H9 (cell line): ENCODE measurements around the gene QDPR. TPM values are rescaled to one million over a fixed set of nuclear protein-coding genes. Genes with fewer than 3 reads are reported as not detected.

Experiments used
- DNase-seq: peaks from one replicate; pipeline ENCODE4 v3.0.0-alpha.2; 2017
- H2AFZ ChIP-seq: one replicate; pipeline ENCODE4 v1.6.1; 2013; ENCODE audit warnings: mild to moderate bottlenecking, low read length, control low read depth, moderate library complexity
- H2AK5ac ChIP-seq: 2 replicates; pipeline ENCODE4 v1.6.1; 2013; ENCODE audit warnings: low read length, control low read depth, mixed read lengths; ENCODE audit not compliant: insufficient read length
- H2BK120ac ChIP-seq: one replicate; pipeline ENCODE4 v1.6.1; 2013; ENCODE audit warnings: low read depth, mild to moderate bottlenecking, low read length, control low read depth, inconsistent platforms; ENCODE audit not compliant: poor library complexity, severe bottlenecking
- H2BK12ac ChIP-seq: 2 replicates; pipeline ENCODE4 v1.6.1; 2013; ENCODE audit warnings: low read length, control low read depth, mixed read lengths, low read depth; ENCODE audit not compliant: insufficient read length
- H2BK15ac ChIP-seq: 2 replicates; pipeline ENCODE4 v1.6.1; 2013; ENCODE audit warnings: low read depth, low read length, control low read depth
- H2BK20ac ChIP-seq: one replicate; pipeline ENCODE4 v1.6.1; 2013; ENCODE audit warnings: low read depth, mild to moderate bottlenecking, low read length, control low read depth, inconsistent platforms; ENCODE audit not compliant: poor library complexity, severe bottlenecking
- H2BK5ac ChIP-seq: 2 replicates; pipeline ENCODE4 v1.6.1; 2013; ENCODE audit warnings: low read length, control low read depth, mixed read lengths; ENCODE audit not compliant: insufficient read length
- H3K14ac ChIP-seq: 2 replicates; pipeline ENCODE4 v1.6.1; 2013; ENCODE audit warnings: low read length, control low read depth; ENCODE audit not compliant: insufficient read depth
- H3K18ac ChIP-seq: 2 replicates; pipeline ENCODE4 v1.6.1; 2013; ENCODE audit warnings: low read depth, mild to moderate bottlenecking, mixed read lengths, low read length, control low read depth; ENCODE audit not compliant: insufficient read length
- H3K23ac ChIP-seq: 2 replicates; pipeline ENCODE4 v1.6.1; 2013; ENCODE audit warnings: low read length, control low read depth, mixed read lengths, low read depth; ENCODE audit not compliant: insufficient read length
- H3K23me2 ChIP-seq: 2 replicates; pipeline ENCODE4 v1.6.1; 2013; ENCODE audit warnings: low read depth, mild to moderate bottlenecking, mixed read lengths, low read length, control low read depth; ENCODE audit not compliant: insufficient read length, poor library complexity, severe bottlenecking
- H3K27ac ChIP-seq: 2 replicates; pipeline ENCODE4 v1.5.1; 2013; ENCODE audit warnings: low read length, control low read depth, mixed read lengths, low read depth; ENCODE audit not compliant: insufficient read length
- H3K27me3 ChIP-seq: 2 replicates; pipeline ENCODE4 v1.6.1; 2013; ENCODE audit warnings: low read length, control low read depth, inconsistent platforms; ENCODE audit not compliant: insufficient read depth
- H3K4ac ChIP-seq: 2 replicates; pipeline ENCODE4 v1.6.1; 2013; ENCODE audit warnings: low read depth, mild to moderate bottlenecking, control low read depth, inconsistent platforms, low read length, moderate library complexity
- H3K4me1 ChIP-seq: 2 replicates; pipeline ENCODE4 v1.6.1; 2013; ENCODE audit warnings: low read length, control low read depth, inconsistent platforms; ENCODE audit not compliant: insufficient read depth
- H3K4me2 ChIP-seq: 2 replicates; pipeline ENCODE4 v1.6.1; 2013; ENCODE audit warnings: low read length, control low read depth, mixed read lengths; ENCODE audit not compliant: insufficient read length, insufficient read depth
- H3K56ac ChIP-seq: 2 replicates; pipeline ENCODE4 v1.6.1; 2013; ENCODE audit warnings: low read depth, mild to moderate bottlenecking, mixed read lengths, low read length, control low read depth; ENCODE audit not compliant: insufficient read length
- H3K79me1 ChIP-seq: 2 replicates; pipeline ENCODE4 v1.6.1; 2013; ENCODE audit warnings: low read depth, mild to moderate bottlenecking, moderate library complexity, low read length, control low read depth, inconsistent platforms; ENCODE audit not compliant: insufficient read depth, poor library complexity, severe bottlenecking
- H3K79me2 ChIP-seq: 2 replicates; pipeline ENCODE4 v1.6.1; 2013; ENCODE audit warnings: low read length, control low read depth, inconsistent platforms; ENCODE audit not compliant: insufficient read depth
- H3K9ac ChIP-seq: 2 replicates; pipeline ENCODE4 v1.6.1; 2013; ENCODE audit warnings: low read length, control low read depth, mixed read lengths; ENCODE audit not compliant: insufficient read length; ENCODE audit errors: extremely low read depth
- H3K9me3 ChIP-seq: one replicate; pipeline ENCODE4 v1.6.1; 2013; ENCODE audit warnings: low read depth, low read length, inconsistent platforms; ENCODE audit not compliant: control insufficient read depth
- H3T11ph ChIP-seq: one replicate; pipeline ENCODE4 v1.6.1; 2013; ENCODE audit warnings: mild to moderate bottlenecking, low read length, control low read depth, inconsistent platforms
- H4K20me1 ChIP-seq: one replicate; pipeline ENCODE4 v1.6.1; 2013; ENCODE audit not compliant: control insufficient read depth, insufficient read length, insufficient read depth
- H4K5ac ChIP-seq: 2 replicates; pipeline ENCODE4 v1.6.1; 2013; ENCODE audit warnings: low read depth, mild to moderate bottlenecking, mixed read lengths, low read length, control low read depth; ENCODE audit not compliant: insufficient read length
- H4K8ac ChIP-seq: replicated peaks from 2 replicates; pipeline ENCODE4 v1.6.1; 2013; ENCODE audit warnings: low read length, control low read depth, mixed read lengths, low read depth; ENCODE audit not compliant: insufficient read length
- H4K91ac ChIP-seq: 2 replicates; pipeline ENCODE4 v1.6.1; 2013; ENCODE audit warnings: low read depth, mild to moderate bottlenecking, moderate library complexity, mixed read lengths, low read length, control low read depth; ENCODE audit not compliant: insufficient read length
- H3K27ac Mint-ChIP-seq, 3 experiments: 2 replicates in 2 of 3; 3 replicates in 1 of 3; pipeline ENCODE4 v1.8.0; 2020 to 2021; ENCODE audit warnings: mixed read lengths in 3 of 3, mild to moderate bottlenecking in 1 of 3, moderate library complexity in 1 of 3
- H3K27me3 Mint-ChIP-seq: 2 replicates; pipeline ENCODE4 v1.8.0; 2021; ENCODE audit warnings: low read depth, mild to moderate bottlenecking, moderate library complexity, mixed read lengths
- H3K36me3 Mint-ChIP-seq, 3 experiments: 2 replicates in 2 of 3; 3 replicates in 1 of 3; pipeline ENCODE4 v1.8.0; 2020 to 2021; ENCODE audit warnings: low read depth in 3 of 3, mixed read lengths in 3 of 3; ENCODE audit not compliant: insufficient read depth in 1 of 3
- H3K4me1 Mint-ChIP-seq, 2 experiments: 2 replicates each; pipeline ENCODE4 v1.8.0; 2020; ENCODE audit warnings: mixed read lengths in 2 of 2
- H3K4me3 Mint-ChIP-seq, 2 experiments: 2 replicates in 1 of 2; 3 replicates in 1 of 2; pipeline ENCODE4 v1.8.0; 2020 to 2021; ENCODE audit warnings: mild to moderate bottlenecking in 2 of 2, mixed read lengths in 2 of 2, moderate library complexity in 1 of 2
- H3K9me3 Mint-ChIP-seq, 2 experiments: 2 replicates in 1 of 2; 3 replicates in 1 of 2; pipeline ENCODE4 v1.8.0; 2020; ENCODE audit warnings: mild to moderate bottlenecking in 2 of 2, mixed read lengths in 2 of 2, moderate library complexity in 1 of 2
- CTCF ChIP-seq: fragments of 200-600 bp; sonication (generic); conservative IDR thresholded peaks from 3 replicates; pipeline ENCODE4 v1.8.0; 2021; ENCODE audit warnings: antibody characterized with exemption, mild to moderate bottlenecking
- WGBS: extraction: QIAGEN DNeasy Blood & Tissue Kit; methylation state at CpG from one replicate; pipeline ENCODE4 v1.1.7; 2013; ENCODE audit warnings: missing lambda C conversion rate, low lambda C conversion rate, mixed read lengths; ENCODE audit not compliant: insufficient read length; ENCODE audit errors: extremely low coverage; 5-methylcytosine and 5-hydroxymethylcytosine counted together
- total RNA-seq: library from RNA; stranded (reverse); gene quantifications from 2 replicates; pipeline ENCODE4 v1.2.1, GENCODE V29; 2021

The QDPR gene
- total RNA-seq, 1 experiment from 2014 or later, result 23.5 TPM

- no peaks in the 10 kb centered on the region for H3K9me3 ChIP-seq
- no peak overlapping the region for H3K4me2 ChIP-seq
- TF ChIP-seq CTCF, result no peak
- H3K14ac ChIP-seq, result no peak overlapping the region
- no peak overlapping the region for H4K8ac ChIP-seq
- no peak overlapping the region for H2BK20ac ChIP-seq
- no peak overlapping the region for H2BK12ac ChIP-seq
- H3K23ac ChIP-seq, result no peak overlapping the region
- Mint-ChIP-seq H3K4me1 (peaks cover 8 to 14% of the 10 kb centered on the region in 2 experiments), H3K27me3 (peaks cover 51% of the 10 kb centered on the region), H3K9me3 (no peaks in the 10 kb centered on the region; a peak in 1 of 5 replicates), H3K27ac (no peak overlapping the region), H3K36me3 (no peaks in the 10 kb centered on the region), H3K4me3 (no peak overlapping the region)
- no peak overlapping the region for H3K9ac ChIP-seq
- no peak for DNase-seq
- H2AK5ac ChIP-seq, result no peak overlapping the region
- H2BK5ac ChIP-seq, result no peak overlapping the region
- no peak overlapping the region for H4K91ac ChIP-seq
- H3K4me1 ChIP-seq, result peaks cover 1% of the 10 kb centered on the region; the same call in 1 of the 2 replicates
- H2BK120ac ChIP-seq, result no peak overlapping the region
- H4K5ac ChIP-seq, result no peak overlapping the region
- no peak overlapping the region for H3K18ac ChIP-seq
- no peaks in the 10 kb centered on the region for H3K79me2 ChIP-seq
- no peak overlapping the region for H2AFZ ChIP-seq
- H3K27ac ChIP-seq, result no peak overlapping the region
- no peak overlapping the region for H3K4ac ChIP-seq
- no peak overlapping the region for H2BK15ac ChIP-seq
- WGBS, result no CpG with 5 or more reads among the region's 3 CpGs
- H3K27me3 ChIP-seq, result peaks cover 4% of the 10 kb centered on the region; the same call in 1 of the 2 replicates
- H3K79me1 ChIP-seq, result no peaks in the 10 kb centered on the region
- no peaks in the 10 kb centered on the region for H3K23me2 ChIP-seq
- H3K56ac ChIP-seq, result no peak overlapping the region
- H4K20me1 ChIP-seq, result no peaks in the 10 kb centered on the region
- H3T11ph ChIP-seq, result no peak overlapping the region
Measured at GRCh38 chr4:17544831-17545234, 32.9 kb upstream of the QDPR start.
